AG09309 (cell line): Measurements from ENCODE around the gene HM13.
"Not testable (repeated sequence)": the region's sequence is repeated elsewhere in the genome, so short reads cannot be mapped to it uniquely, and the experiment has no call there.

Experiments used
- DNase-seq: peaks from one replicate; pipeline ENCODE4 v3.0.0-alpha.2; 2010; ENCODE audit warnings: low read depth
- H3K4me3 ChIP-seq: 2 replicates; pipeline ENCODE4 v1.5.1; 2011; ENCODE audit warnings: mild to moderate bottlenecking, low read depth, low read length, moderate library complexity; ENCODE audit not compliant: control insufficient read depth
- CTCF ChIP-seq: IDR thresholded peaks from 2 replicates; pipeline ENCODE4 v1.5.1; 2011; ENCODE audit warnings: mild to moderate bottlenecking, low read depth, low read length, inconsistent platforms; ENCODE audit not compliant: insufficient read depth, control insufficient read depth; ENCODE audit errors: missing control alignments

The HM13 gene

GRCh38 chr20:31605031-31605901 is 91.0 kb downstream of the HM13 start, which contains the start of gene ID1:
ID1 (plus strand) TSS chr20:31605289; CDS start chr20:31605388, 99 bp downstream.
- TF ChIP-seq CTCF = no peak
- DNase-seq = peak; percentile 88
- peak within 1 kb of the TSS; percentile 84 for H3K4me3 ChIP-seq

- DNase-seq = no peak
- peak overlapping the region; percentile 84 for H3K4me3 ChIP-seq
- TF ChIP-seq CTCF = no peak
These were observed 91.9 kb downstream of the HM13 start for GRCh38 chr20:31605902-31606803.

- DNase-seq = no peak
- TF ChIP-seq CTCF = no peak
- peak overlapping the region; percentile 84 for H3K4me3 ChIP-seq
These were observed 92.8 kb downstream of the HM13 start for GRCh38 chr20:31606804-31607639.

GRCh38 chr20:31607640-31608250 is 93.5 kb downstream of the HM13 start:
- TF ChIP-seq CTCF = no peak
- DNase-seq = no peak
- H3K4me3 ChIP-seq = peak overlapping the region; percentile 84

- no peak for DNase-seq
- H3K4me3 ChIP-seq = peak overlapping the region; percentile 25
- no peak for TF ChIP-seq CTCF
These were observed 94.2 kb downstream of the HM13 start for GRCh38 chr20:31608251-31608945.

- not testable (repeated sequence) for DNase-seq, H3K4me3 ChIP-seq
These were observed 98.0 kb downstream of the HM13 start for GRCh38 chr20:31612271-31612640.
